22Rv1 (cell line): Measurements from ENCODE around the gene KCNK10.

Source experiments
- CTCF ChIP-seq: fragments of 450-650 bp; IDR thresholded peaks from 2 replicates; pipeline ENCODE4 v1.5.1; 2017; ENCODE audit warnings: mild to moderate bottlenecking
- ZFX ChIP-seq: fragments of 450-650 bp; IDR thresholded peaks from 2 replicates; pipeline ENCODE4 v1.6.1; 2017; ENCODE audit warnings: antibody characterized with exemption, borderline replicate concordance

- TF ChIP-seq CTCF (no peak), ZFX (no peak)
Observed at GRCh38 chr14:88212691-88213090, 110.4 kb downstream of the KCNK10 start.
